GM23338 (cell line): Measurements from ENCODE around the gene IGLL5.

Experiments used
- CTCF ChIP-seq, 2 experiments: fragments of 200-600 bp in 1 of 2; sonication (generic) in 1 of 2; conservative IDR thresholded peaks; 2 replicates each; pipeline versions ENCODE4 v1.5.1 to v1.6.1; 2016 to 2017; ENCODE audit warnings: antibody characterized with exemption in 2 of 2, low read depth in 2 of 2, mild to moderate bottlenecking in 2 of 2, moderate library complexity in 1 of 2
- EZH2 ChIP-seq: fragments of 200-600 bp; sonication (generic); IDR thresholded peaks from one replicate; pipeline ENCODE4 v1.8.0; 2017; ENCODE audit warnings: antibody characterized with exemption, mild to moderate bottlenecking, low read depth; ENCODE audit not compliant: unreplicated experiment
- POLR2AphosphoS5 ChIP-seq: IDR thresholded peaks from 2 replicates; pipeline ENCODE4 v1.6.1; 2016; ENCODE audit warnings: antibody characterized with exemption, low read depth

GRCh38 chr22:22930571-22931556, 43.2 kb downstream of the IGLL5 start:
- TF ChIP-seq EZH2 (no peak), POLR2AphosphoS5 (no peak), CTCF (conservative IDR thresholded peaks at IDR 0.05; ENCODE audit: low read depth in 2 of 2) (no peak)
